CD4-positive, alpha-beta T cell treated with Interleukin-21 for 1 hour (primary cell): ENCODE measurements around the gene ZP1.
A peak's percentile ranks its signal among the peaks of the same experiment; 100 is the strongest.

ENCODE experiments used
- DNase-seq: peaks from one replicate; pipeline ENCODE4 v3.0.0-alpha.2; 2020

Gene ZP1

GRCh38 chr11:60912851-60913528, 45.6 kb downstream of the ZP1 start:
- no peak for DNase-seq

DNA sequence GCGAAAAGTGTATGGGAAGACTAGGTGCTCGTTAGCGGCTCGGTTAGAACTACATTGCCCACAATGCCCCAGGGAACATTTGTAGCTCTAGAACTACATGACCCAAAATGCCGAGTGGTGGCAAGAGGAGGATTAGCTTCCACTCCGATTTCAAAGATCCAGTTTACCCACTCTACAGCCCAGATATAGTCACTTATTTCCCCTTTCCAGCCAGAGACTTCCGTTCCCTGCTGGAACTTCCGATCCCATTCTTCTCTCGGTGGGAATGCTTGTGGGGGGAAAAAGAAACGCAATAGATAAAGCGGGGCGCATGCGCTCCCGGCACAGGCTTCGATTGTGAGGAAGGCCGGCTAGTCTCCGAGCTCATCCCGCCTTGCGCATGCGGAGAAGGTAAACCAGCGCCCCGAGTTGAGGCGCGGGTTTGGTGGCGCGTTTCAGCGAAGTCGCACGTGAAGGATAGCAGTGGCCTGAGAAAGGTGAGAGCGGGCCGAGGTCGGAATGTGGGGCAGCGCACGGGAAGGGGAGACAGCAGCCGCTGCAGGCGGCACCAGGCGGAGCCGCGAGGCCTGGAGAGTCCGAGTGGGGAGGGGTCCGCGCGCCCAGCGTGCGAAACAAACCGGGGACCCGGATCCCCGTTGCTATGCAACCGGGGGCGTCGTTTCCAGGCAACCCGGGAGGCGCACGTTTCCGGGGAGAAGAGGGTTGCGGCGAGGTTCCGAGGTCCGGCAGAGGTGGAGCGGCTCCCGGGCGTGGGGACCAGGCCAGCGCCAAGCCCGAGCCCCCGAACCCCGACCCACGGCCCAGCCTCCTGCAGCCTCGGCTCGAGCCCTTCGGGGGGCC, 46.7 kb downstream of the ZP1 start, which contains the start of gene TMEM109:
Gene TMEM109, plus strand, starts transcription at position 366 of the 840 bp plus-strand sequence. CDS start 5,536 bp downstream, outside the sequence.
- DNase-seq: peak; percentile 91

GRCh38 chr11:60914633-60915247, 47.4 kb downstream of the ZP1 start:
- DNase-seq: peak; percentile 38

DNA sequence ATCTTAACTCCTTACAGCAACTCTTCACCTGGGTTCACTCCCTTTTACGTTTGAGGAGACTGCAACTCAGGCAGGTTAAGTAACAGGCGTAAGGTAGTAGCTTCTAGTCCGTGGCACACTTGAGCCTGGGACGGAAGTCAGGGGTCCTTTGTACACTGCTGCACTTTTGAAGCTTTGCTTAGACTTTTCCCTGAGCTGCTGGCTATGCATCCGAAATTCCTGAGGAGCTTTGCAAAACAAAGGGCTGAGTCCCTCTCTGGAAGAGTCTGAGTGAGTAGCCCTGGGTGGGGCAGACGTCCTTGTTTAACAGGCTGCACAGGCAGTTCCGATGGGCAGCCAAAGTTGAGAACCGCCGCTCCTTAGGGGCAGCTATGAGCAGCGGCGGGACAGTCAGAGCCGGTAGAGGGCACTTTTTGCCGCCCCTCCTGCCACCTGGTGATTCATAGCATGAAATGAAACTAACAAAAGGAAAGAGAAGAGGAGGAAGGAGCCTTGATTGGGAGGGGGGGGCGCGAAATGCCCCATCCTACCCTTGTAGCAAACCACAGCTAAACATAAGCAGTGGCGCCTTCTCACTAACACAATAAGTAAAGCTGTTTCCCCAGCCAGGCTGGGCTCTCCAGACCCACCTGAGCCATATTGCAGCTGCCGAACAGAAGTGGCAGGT, 48.0 kb downstream of the ZP1 start:
- peak; percentile 79 for DNase-seq

DNA sequence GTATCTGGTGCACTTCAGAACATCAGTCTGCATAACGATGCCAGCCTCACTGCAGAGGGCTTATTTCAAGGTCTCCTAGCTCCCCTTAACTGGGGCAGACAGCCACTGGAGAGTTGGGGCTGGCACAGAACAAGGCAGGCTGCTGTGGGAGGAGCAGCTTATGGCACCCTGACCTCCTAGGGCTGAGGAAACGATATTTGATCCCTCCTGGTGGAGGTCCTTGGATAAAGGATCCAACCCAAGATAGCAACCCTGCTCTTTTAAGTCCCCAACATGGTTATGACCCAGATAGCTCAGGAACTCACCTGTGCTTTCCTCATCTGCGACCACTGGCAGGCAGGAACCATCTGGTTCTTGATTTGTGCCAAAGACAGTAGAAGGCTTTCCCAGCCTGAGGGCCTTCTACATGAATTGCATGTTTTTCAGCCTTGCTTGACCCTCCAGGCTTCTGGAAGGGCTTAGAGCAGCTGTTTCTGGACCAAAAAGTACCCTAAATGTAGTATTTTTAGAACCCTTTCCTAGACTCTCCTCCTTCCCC, 49.4 kb downstream of the ZP1 start:
- DNase-seq: no peak

- DNase-seq: no peak
Observed at GRCh38 chr11:60917267-60917666, 49.9 kb downstream of the ZP1 start.

DNA sequence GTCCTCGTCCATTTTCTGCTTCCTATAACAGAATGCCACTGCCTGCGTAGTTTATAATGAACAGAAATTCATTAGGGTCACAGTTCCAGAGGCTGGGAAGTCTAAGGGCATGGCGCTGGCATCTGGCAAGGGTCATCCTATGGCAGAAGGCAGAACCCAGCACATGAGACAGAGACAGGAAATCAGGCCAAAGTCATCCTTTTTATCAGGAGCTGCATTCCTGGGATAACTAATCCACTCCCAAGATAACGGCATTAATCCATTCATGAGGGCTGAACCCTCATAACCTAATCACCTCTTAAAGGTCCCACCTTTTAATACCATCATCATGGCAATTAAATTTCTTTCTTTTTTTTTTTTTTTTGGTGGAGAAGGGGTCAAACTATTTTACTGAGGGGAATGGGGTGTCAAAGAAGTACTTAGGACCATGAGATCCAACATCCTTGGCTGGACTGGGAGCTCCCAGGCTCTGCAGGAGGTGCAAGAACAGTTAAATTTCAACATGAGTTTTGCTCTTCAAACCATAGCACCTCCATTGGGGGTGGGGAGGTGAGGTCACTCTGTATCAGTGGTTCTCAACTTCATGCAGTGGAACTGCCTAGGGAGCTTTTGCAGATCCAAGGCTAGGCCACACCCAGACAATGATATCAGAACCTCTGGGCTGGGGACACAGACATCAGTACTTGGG, 51.1 kb downstream of the ZP1 start:
- DNase-seq: no peak

- DNase-seq: no peak
Observed at GRCh38 chr11:60918939-60919265, 51.6 kb downstream of the ZP1 start.

DNA sequence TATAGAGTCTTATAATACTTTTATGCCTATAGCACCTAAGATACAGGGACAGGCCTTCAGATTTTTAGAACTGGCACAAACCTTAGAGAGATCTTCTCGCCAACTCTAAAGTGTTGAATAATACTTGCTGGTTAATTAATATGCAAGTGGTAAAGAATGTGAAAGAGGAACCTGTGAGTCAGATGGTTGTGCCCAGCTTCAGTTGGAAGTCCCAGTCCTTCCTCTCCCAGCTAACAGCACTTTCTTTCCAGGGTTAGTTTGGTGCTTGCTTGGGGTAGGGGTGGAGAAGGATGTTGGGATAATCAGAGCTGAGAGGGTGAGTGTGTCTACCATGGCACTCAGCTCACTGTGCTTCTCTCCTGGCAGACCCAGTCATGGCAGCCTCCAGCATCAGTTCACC, 52.0 kb downstream of the ZP1 start:
- no peak for DNase-seq

GRCh38 chr11:60919956-60920355, 52.6 kb downstream of the ZP1 start:
- no peak for DNase-seq

GRCh38 chr11:60921259-60921658, 53.9 kb downstream of the ZP1 start:
- no peak for DNase-seq

- no peak for DNase-seq
Observed at GRCh38 chr11:60921777-60922335, 54.5 kb downstream of the ZP1 start.

DNA sequence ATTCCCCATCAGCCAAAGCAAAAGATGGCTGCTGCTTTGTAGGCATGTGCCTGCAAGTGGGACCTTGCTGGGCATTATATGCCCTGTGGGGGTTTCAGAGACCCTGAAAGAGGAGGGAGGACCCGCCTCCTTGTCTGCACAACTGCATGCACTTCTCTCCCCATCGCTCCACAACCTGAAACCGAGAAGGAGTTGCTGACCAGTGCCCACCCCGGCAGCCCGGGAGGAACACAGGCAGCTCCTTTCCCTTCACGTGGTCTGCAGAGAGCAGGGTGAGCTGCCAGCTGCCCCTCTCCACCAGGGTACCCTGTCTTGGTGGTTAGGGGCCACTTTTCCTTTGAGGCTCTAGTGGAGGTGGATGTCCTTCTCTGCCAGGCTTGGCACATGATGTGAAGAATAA, 55.6 kb downstream of the ZP1 start:
- no peak for DNase-seq

- DNase-seq: no peak
Observed at GRCh38 chr11:60923326-60923725, 56.0 kb downstream of the ZP1 start.

- DNase-seq: no peak
Observed at GRCh38 chr11:60923800-60924109, 56.4 kb downstream of the ZP1 start.

- no peak for DNase-seq
Observed at GRCh38 chr11:60924110-60924905, 57.0 kb downstream of the ZP1 start, which contains the start of gene TMEM132A. TSS of gene TMEM132A (plus strand) at chr11:60924460. CDS start at chr11:60924634, 174 bp downstream.
